Heart left ventricle (tissue), 16 donors: Measurements from ENCODE around the gene STON2. TPM values are rescaled to one million over a fixed set of nuclear protein-coding genes. Genes with fewer than 3 reads are reported as not detected.
"Not testable (repeated sequence)": the region's sequence is repeated elsewhere in the genome, so short reads cannot be mapped to it uniquely, and the experiment has no call there.

Source experiments
- ATAC-seq, 4 donors: fragments of 200-7000 bp; cut with Tn5 transposase; one replicate each; pipeline ENCODE4 v1.9.1; 2020 to 2022; ENCODE audit warnings: moderate library complexity in 4 of 4, mild to moderate bottlenecking in 3 of 4, moderate number of reproducible peaks in 1 of 4
- DNase-seq, 5 donors: peaks; one replicate each; pipeline ENCODE4 v3.0.0-alpha.2; 2020
- H3K27ac ChIP-seq, 12 donors: fragments of 200-600 bp; sonication (generic) in 4 of 12; one replicate each; pipeline versions ENCODE4 v1.5.0 to v1.8.0; 2016 to 2022; ENCODE audit warnings: mild to moderate bottlenecking in 2 of 12
- H3K27me3 ChIP-seq, 9 donors: fragments of 200-600 bp; sonication (generic) in 2 of 9; one replicate each; pipeline versions ENCODE4 v1.5.1 to v1.8.0; 2016 to 2022; ENCODE audit warnings: mild to moderate bottlenecking in 3 of 9
- H3K36me3 ChIP-seq, 9 donors: fragments of 200-600 bp; sonication (generic) in 2 of 9; one replicate each; pipeline versions ENCODE4 v1.5.0 to v1.8.0; 2018 to 2022; ENCODE audit warnings: mild to moderate bottlenecking in 2 of 9
- H3K4me1 ChIP-seq, 12 donors: fragments of 200-600 bp; sonication (generic) in 4 of 12; one replicate each; pipeline versions ENCODE4 v1.5.0 to v1.8.0; 2016 to 2022; ENCODE audit warnings: mild to moderate bottlenecking in 3 of 12
- H3K4me3 ChIP-seq, 12 donors: fragments of 200-600 bp; sonication (generic) in 4 of 12; one replicate each; pipeline versions ENCODE4 v1.5.0 to v1.8.0; 2017 to 2022; ENCODE audit warnings: mild to moderate bottlenecking in 9 of 12, moderate library complexity in 4 of 12
- H3K9me3 ChIP-seq, 12 donors: fragments of 200-600 bp; sonication (generic) in 4 of 12; one replicate each; pipeline versions ENCODE4 v1.5.0 to v1.8.0; 2016 to 2022; ENCODE audit warnings: mild to moderate bottlenecking in 1 of 12
- POLR2A ChIP-seq, 2 donors: fragments of 450-650 bp; IDR thresholded peaks; one replicate each; pipeline ENCODE4 v1.6.1; 2017; ENCODE audit warnings: antibody characterized with exemption in 2 of 2, mild to moderate bottlenecking in 2 of 2, moderate library complexity in 2 of 2
- WGBS, 4 donors: extraction: QIAGEN DNeasy Blood & Tissue Kit in 2 of 4; methylation state at CpG; one replicate each; pipeline versions ENCODE4 v1.1.5 to v1.1.7; 2013 to 2018; 5-methylcytosine and 5-hydroxymethylcytosine counted together
- intact Hi-C, 10 donors: fragments of 100-400 bp; cut with DNase I; formaldehyde crosslinking; loops; one replicate each; pipeline versions ENCODE4 v1.11.1 to v1.14.2; 2022
- polyA plus RNA-seq, 2 donors: library from polyadenylated mRNA; stranded (reverse); fragments of 200-250 nt; gene quantifications; one replicate each; pipeline ENCODE4 v1.2.3, GENCODE V29; 2013
- total RNA-seq, 9 donors: library from RNA; depleted of rRNA in 2 of 9; stranded (reverse); fragments of >200 nt in 2 of 9; fragmentation: NEBNext Ultra II Directional in 3 of 9; extraction: Animal tissue kit (Norgen Biotek cat#: 25700) in 3 of 9; gene quantifications; one replicate each; pipeline versions ENCODE4 v1.1.0 to v1.2.4, GENCODE V29; 2016 to 2023
- TF ChIP-seq, protein P1 (sequence below), 12 donors: fragments of 200-600 bp; sonication (generic) in 4 of 12; IDR thresholded peaks; one replicate each; pipeline versions ENCODE4 v1.5.0 to v1.8.0; 2018 to 2022; ENCODE audit warnings: antibody characterized with exemption in 12 of 12, mild to moderate bottlenecking in 5 of 12
- donor health status: ischemic (EF 13 %, LVEDD 7.1; RV severe dilation, severe dysfunction).
- donor health status: healthy with polysubstance abuse.
- donor health status: DM: no; HTN: yes; CAD: no.
- donor health status: DM: no; HTN: no; CAD: no.
- donor health status: ischemic (EF 25% LVEDD 6.9; RV normal size, moderate dysfunction).
- donor health status: ischemic (EF 25% LVEDD 5.7; RV mildly dilated, moderate dysfunction).
- donor health status: healthy.
- donor health status: DM: yes; HTN: yes; CAD: no.
- donor health status: ischemic (EF 35%, LVEDD 5.7; RV mildly dilated, moderate dysfunction).
- donor health status: nonischemic (EF 11% LVEDD 7.7; RV severe dilation, severe dysfunction).
- donor health status: DM: yes; HTN: yes; CAD: no.
- donor health status: PGD.
- donor health status: ischemic (EF 29% LVEDD 5.4; RV normal size, mild dysfunction).
- donor health status: nonischemic (EF 23%, LVEDD 6.1; RV moderate dilation, normal function).

The STON2 gene
- total and polyA plus RNA-seq, 11 donors, result 0.28 to 27.5 (median 7.0) TPM

GRCh38 chr14:81224222-81224621 is 175.9 kb downstream of the STON2 start:
- H3K36me3 ChIP-seq, result no peaks in the 10 kb centered on the region
- H3K9me3 ChIP-seq, result no peaks in the 10 kb centered on the region
- DNase-seq (no peak), ATAC-seq (no peak)
- no peaks in the 10 kb centered on the region for H3K27me3 ChIP-seq
- no peak overlapping the region for H3K27ac ChIP-seq
- H3K4me1 ChIP-seq, result peaks cover 0 to 9% (median 5%) of the 10 kb centered on the region in 12 donors
- no peak for TF ChIP-seq POLR2A (IDR thresholded peaks at IDR 0.05)
- TF ChIP-seq, protein P1, sequence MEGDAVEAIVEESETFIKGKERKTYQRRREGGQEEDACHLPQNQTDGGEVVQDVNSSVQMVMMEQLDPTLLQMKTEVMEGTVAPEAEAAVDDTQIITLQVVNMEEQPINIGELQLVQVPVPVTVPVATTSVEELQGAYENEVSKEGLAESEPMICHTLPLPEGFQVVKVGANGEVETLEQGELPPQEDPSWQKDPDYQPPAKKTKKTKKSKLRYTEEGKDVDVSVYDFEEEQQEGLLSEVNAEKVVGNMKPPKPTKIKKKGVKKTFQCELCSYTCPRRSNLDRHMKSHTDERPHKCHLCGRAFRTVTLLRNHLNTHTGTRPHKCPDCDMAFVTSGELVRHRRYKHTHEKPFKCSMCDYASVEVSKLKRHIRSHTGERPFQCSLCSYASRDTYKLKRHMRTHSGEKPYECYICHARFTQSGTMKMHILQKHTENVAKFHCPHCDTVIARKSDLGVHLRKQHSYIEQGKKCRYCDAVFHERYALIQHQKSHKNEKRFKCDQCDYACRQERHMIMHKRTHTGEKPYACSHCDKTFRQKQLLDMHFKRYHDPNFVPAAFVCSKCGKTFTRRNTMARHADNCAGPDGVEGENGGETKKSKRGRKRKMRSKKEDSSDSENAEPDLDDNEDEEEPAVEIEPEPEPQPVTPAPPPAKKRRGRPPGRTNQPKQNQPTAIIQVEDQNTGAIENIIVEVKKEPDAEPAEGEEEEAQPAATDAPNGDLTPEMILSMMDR (IDR thresholded peaks at IDR 0.05), result no peak
- intact Hi-C loops, result no loop called here
- 93 to 98% (median 96%) methylated on average over 1 of the region's 1 CpG for WGBS, 4 donors
- no peak overlapping the region for H3K4me3 ChIP-seq

GRCh38 chr14:81223788-81224187 is 176.3 kb downstream of the STON2 start:
- H3K27ac ChIP-seq, ATAC-seq, H3K36me3 ChIP-seq, DNase-seq, H3K4me3 ChIP-seq, intact Hi-C loops, H3K9me3 ChIP-seq, H3K27me3 ChIP-seq: not testable (repeated sequence)
- peaks cover 0 to 11% (median 7%) of the 10 kb centered on the region in 12 donors for H3K4me1 ChIP-seq
- 95 to 97% (median 97%) methylated on average over 7 of the region's 7 CpGs for WGBS, 4 donors

DNA sequence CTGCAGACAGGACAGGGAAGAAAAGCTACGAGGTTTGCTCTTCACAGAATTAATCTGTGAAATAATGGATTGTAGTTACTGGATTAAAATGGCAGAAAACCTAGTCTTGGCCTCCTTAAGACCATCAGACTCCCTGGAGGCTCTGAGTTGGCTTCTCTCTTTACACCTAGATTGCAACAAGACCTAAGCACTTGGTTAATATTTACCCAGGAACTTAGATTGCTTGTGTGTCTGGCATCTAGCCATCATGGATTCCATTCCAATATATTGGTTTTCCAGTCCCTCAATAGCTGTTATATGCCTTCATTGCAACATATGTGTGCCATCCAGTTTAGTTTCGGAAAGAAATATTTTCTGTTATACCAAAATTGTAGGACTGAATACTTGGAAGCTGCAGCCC is 177.4 kb downstream of the STON2 start:
- Histone ChIP-seq H3K27me3 (no peaks in the 10 kb centered on the region), H3K27ac (peak overlapping the region in 1 of 12 donors; percentile 97), H3K4me3 (no peak overlapping the region), H3K4me1 (peaks cover 0 to 22% (median 16%) of the 10 kb centered on the region in 12 donors), H3K36me3 (no peaks in the 10 kb centered on the region), H3K9me3 (no peaks in the 10 kb centered on the region)
- DNase-seq (no peak), ATAC-seq (no peak)
- TF ChIP-seq, protein P1 (IDR thresholded peaks at IDR 0.05), result no peak
- TF ChIP-seq POLR2A (IDR thresholded peaks at IDR 0.05), result no peak
- WGBS, 4 donors, result 97 to 100% (median 98%) methylated on average over 2 of the region's 2 CpGs
- intact Hi-C loops, result no loop called here

- H3K36me3 ChIP-seq, result no peaks in the 10 kb centered on the region
- DNase-seq, result no peak
- WGBS, 4 donors, result 81 to 87% (median 87%) methylated on average over 5 of the region's 5 CpGs
- no peak for ATAC-seq
- peak overlapping the region in 2 of 12 donors; percentile 84 to 86 for H3K4me3 ChIP-seq
- no peaks in the 10 kb centered on the region for H3K27me3 ChIP-seq
- peaks cover 0 to 27% (median 22%) of the 10 kb centered on the region in 12 donors for H3K4me1 ChIP-seq
- no peaks in the 10 kb centered on the region for H3K9me3 ChIP-seq
- intact Hi-C loops, result no loop called here
- H3K27ac ChIP-seq, result peak overlapping the region in 10 of 12 donors; percentile 95 to 100 (median 98)
- TF ChIP-seq, protein P1 (IDR thresholded peaks at IDR 0.05), result no peak
- no peak for TF ChIP-seq POLR2A (IDR thresholded peaks at IDR 0.05)
Measured at GRCh38 chr14:81222126-81222525, 178.0 kb downstream of the STON2 start.

DNA sequence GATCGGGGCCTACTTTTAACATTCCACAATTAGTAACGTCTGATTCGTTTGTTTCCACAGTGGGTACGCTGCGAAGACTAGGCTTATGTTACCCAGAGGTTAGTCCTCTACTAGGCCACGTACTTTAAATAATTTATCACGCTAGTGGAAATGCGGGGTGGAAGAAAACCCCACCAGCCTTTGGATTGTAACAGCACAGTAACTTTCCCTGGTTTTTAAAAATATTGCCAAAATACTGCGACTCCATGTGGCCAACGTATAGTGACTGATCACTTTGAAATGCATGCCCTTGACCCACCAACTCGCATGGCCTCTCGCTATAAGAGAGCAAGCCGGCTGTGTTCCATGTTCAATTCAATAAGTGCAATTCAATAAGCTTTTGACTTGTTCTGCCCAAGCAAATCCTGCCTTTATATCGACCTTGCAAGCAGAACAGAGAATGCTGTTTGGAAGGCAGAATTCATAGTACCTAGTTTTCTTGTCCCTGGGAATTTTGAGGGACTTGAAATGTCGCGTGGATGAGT is 178.5 kb downstream of the STON2 start:
- Histone ChIP-seq H3K27ac (peak overlapping the region; percentile 95 to 100 (median 98)), H3K4me1 (peaks cover 0 to 32% (median 25%) of the 10 kb centered on the region in 12 donors), H3K9me3 (no peaks in the 10 kb centered on the region), H3K4me3 (peak overlapping the region; percentile 80 to 91 (median 86)), H3K27me3 (no peaks in the 10 kb centered on the region), H3K36me3 (peaks cover 0 to 4% (median 0%) of the 10 kb centered on the region in 9 donors)
- TF ChIP-seq, protein P1 (IDR thresholded peaks at IDR 0.05), result no peak
- no peak for TF ChIP-seq POLR2A (IDR thresholded peaks at IDR 0.05)
- DNase-seq (no peak), ATAC-seq (no peak)
- 32 to 36% (median 33%) methylated on average over 16 of the region's 16 CpGs for WGBS, 4 donors
- intact Hi-C loops, result loop anchor here in 2 of 10 donors (1.0 kb wide), 1 partner anchor 51 kb away; no protein-coding TSS in a partner anchor
